CD14-positive monocyte (primary cell): ENCODE data around the gene TMEM235. TPM values are rescaled to one million over a fixed set of nuclear protein-coding genes. Genes with fewer than 3 reads are reported as not detected.

Source experiments
- DNase-seq, 3 donors: peaks; one replicate each; pipeline ENCODE4 v3.0.0-alpha.2; 2011 to 2022
- H2AFZ ChIP-seq: 2 replicates; pipeline ENCODE4 v1.6.0; 2012; ENCODE audit warnings: mild to moderate bottlenecking, low read depth, low read length, inconsistent platforms; ENCODE audit not compliant: insufficient read depth, poor library complexity, severe bottlenecking
- H3K27ac ChIP-seq, 2 donors: 1 replicate in 1 of 2; 2 replicates in 1 of 2; pipeline ENCODE4 v1.5.1; 2012 to 2013; ENCODE audit warnings: low read length in 2 of 2, control low read depth in 1 of 2, inconsistent platforms in 1 of 2, low read depth in 1 of 2, mild to moderate bottlenecking in 1 of 2
- H3K27me3 ChIP-seq, 2 donors: one replicate each; pipeline versions ENCODE4 v1.6.0 to v1.6.1; 2011 to 2013; ENCODE audit warnings: low read length in 2 of 2; ENCODE audit not compliant: control insufficient read depth in 2 of 2, insufficient read depth in 2 of 2
- H3K36me3 ChIP-seq, 2 donors: replicated peaks in 1 of 2; 1 replicate in 1 of 2; 2 replicates in 1 of 2; pipeline versions ENCODE4 v1.5.1 to v1.6.1; 2012 to 2013; ENCODE audit warnings: low read length in 2 of 2, control low read depth in 1 of 2, inconsistent platforms in 1 of 2, mild to moderate bottlenecking in 1 of 2; ENCODE audit not compliant: insufficient read depth in 2 of 2, control insufficient read depth in 1 of 2
- H3K4me1 ChIP-seq, 2 donors: 1 replicate in 1 of 2; 2 replicates in 1 of 2; pipeline versions ENCODE4 v1.5.1 to v1.6.1; 2012 to 2013; ENCODE audit warnings: low read length in 2 of 2, control low read depth in 1 of 2, inconsistent platforms in 1 of 2, mild to moderate bottlenecking in 1 of 2, moderate library complexity in 1 of 2; ENCODE audit not compliant: insufficient read depth in 2 of 2, control insufficient read depth in 1 of 2
- H3K4me2 ChIP-seq: replicated peaks from 2 replicates; pipeline ENCODE3; 2012; ENCODE audit warnings: low read length, moderate library complexity, mild to moderate bottlenecking; ENCODE audit not compliant: poor library complexity, severe bottlenecking; ENCODE audit errors: extremely low read depth
- H3K4me3 ChIP-seq, 3 experiments: fragments of 200-600 bp in 1 of 3; sonication (generic) in 1 of 3; replicated peaks in 1 of 3; 1 replicate in 2 of 3; 2 replicates in 1 of 3; pipeline ENCODE4 v1.5.1; 2011 to 2013; ENCODE audit warnings: low read length in 3 of 3, mild to moderate bottlenecking in 3 of 3, control low read depth in 2 of 3, low read depth in 2 of 3, inconsistent platforms in 1 of 3, moderate library complexity in 1 of 3
- H3K79me2 ChIP-seq: 2 replicates; pipeline ENCODE4 v1.6.0; 2012; ENCODE audit warnings: mild to moderate bottlenecking, control low read depth, inconsistent platforms, low read length, moderate library complexity; ENCODE audit not compliant: insufficient read depth
- H3K9ac ChIP-seq: 2 replicates; pipeline ENCODE4 v1.6.0; 2017; ENCODE audit warnings: low read length, mild to moderate bottlenecking; ENCODE audit not compliant: insufficient read depth, poor library complexity, severe bottlenecking
- H3K9me3 ChIP-seq, 2 donors: replicated peaks in 1 of 2; 1 replicate in 1 of 2; 2 replicates in 1 of 2; pipeline versions ENCODE4 v1.5.1 to v1.6.1; 2012 to 2013; ENCODE audit warnings: low read length in 2 of 2, control low read depth in 1 of 2; ENCODE audit not compliant: control insufficient read depth in 1 of 2, insufficient read depth in 1 of 2
- H4K20me1 ChIP-seq: 2 replicates; pipeline ENCODE4 v1.6.0; 2012; ENCODE audit warnings: mild to moderate bottlenecking, low read length, control low read depth, moderate library complexity; ENCODE audit not compliant: insufficient read depth
- H3K27ac Mint-ChIP-seq, 7 donors: one replicate each; pipeline ENCODE4 v1.8.0; 2020; ENCODE audit warnings: mild to moderate bottlenecking in 7 of 7, mixed read lengths in 7 of 7, moderate library complexity in 6 of 7, inconsistent platforms in 2 of 7
- H3K27me3 Mint-ChIP-seq, 3 donors: one replicate each; pipeline ENCODE4 v1.8.0; 2021 to 2022; ENCODE audit warnings: low read depth in 3 of 3, mild to moderate bottlenecking in 3 of 3, mixed read lengths in 3 of 3, moderate library complexity in 3 of 3, inconsistent platforms in 1 of 3
- H3K36me3 Mint-ChIP-seq, 2 donors: one replicate each; pipeline ENCODE4 v1.8.0; 2020; ENCODE audit warnings: mixed read lengths in 2 of 2, inconsistent platforms in 1 of 2, mild to moderate bottlenecking in 1 of 2
- H3K4me1 Mint-ChIP-seq: one replicate; pipeline ENCODE4 v1.8.0; 2020; ENCODE audit warnings: mild to moderate bottlenecking, mixed read lengths
- H3K4me3 Mint-ChIP-seq, 2 donors: one replicate each; pipeline ENCODE4 v1.8.0; 2020; ENCODE audit warnings: mild to moderate bottlenecking in 2 of 2, mixed read lengths in 2 of 2, moderate library complexity in 1 of 2
- H3K9me3 Mint-ChIP-seq, 7 donors: one replicate each; pipeline ENCODE4 v1.8.0; 2020 to 2022; ENCODE audit warnings: mixed read lengths in 7 of 7, mild to moderate bottlenecking in 6 of 7, moderate library complexity in 6 of 7, inconsistent platforms in 2 of 7
- CTCF ChIP-seq: fragments of 200-600 bp; IDR thresholded peaks from one replicate; pipeline ENCODE4 v1.8.0; 2022; ENCODE audit warnings: antibody characterized with exemption, mild to moderate bottlenecking
- WGBS: methylation state at CpG from one replicate; pipeline ENCODE4 v1.1.5; 2013; ENCODE audit warnings: missing lambda C conversion rate; ENCODE audit not compliant: insufficient coverage; 5-methylcytosine and 5-hydroxymethylcytosine counted together
- intact Hi-C, 2 donors: fragments of 100-400 bp; cut with micrococcal nuclease; formaldehyde crosslinking; loops; one replicate each; pipeline versions ENCODE4 v1.15.0 to v1.15.1; 2023
- polyA plus RNA-seq, 3 donors: library from polyadenylated mRNA; depleted of rRNA in 1 of 3; unstranded in 2 of 3; stranded (reverse) in 1 of 3; fragments of 300-500 nt in 2 of 3; fragments of >200 nt in 1 of 3; fragmentation: Illumina TruSeq in 2 of 3; gene quantifications; 1 replicate in 2 of 3; 2 replicates in 1 of 3; pipeline ENCODE4 v1.2.3, GENCODE V29; 2012 to 2021

The TMEM235 gene
- polyA plus RNA-seq, 3 donors = not detected

GRCh38 chr17:78235885-78236284 lies 4.5 kb downstream of the TMEM235 start:
- Mint-ChIP-seq H3K4me1 (peaks cover 4% of the 10 kb centered on the region), H3K27me3 (peaks cover 28 to 32% (median 28%) of the 10 kb centered on the region in 3 donors), H3K36me3 (peaks cover 0 to 2% of the 10 kb centered on the region in 2 donors), H3K9me3 (peaks cover 0 to 10% (median 4%) of the 10 kb centered on the region in 7 donors), H3K4me3 (no peak overlapping the region), H3K27ac (no peak overlapping the region)
- TF ChIP-seq CTCF = no peak
- no peak overlapping the region for H3K4me2 ChIP-seq
- H3K9ac ChIP-seq = no peak overlapping the region
- peaks cover 0 to 6% of the 10 kb centered on the region in 2 donors for H3K4me1 ChIP-seq
- H3K36me3 ChIP-seq = no peaks in the 10 kb centered on the region
- intact Hi-C loops = no loop called here
- H3K27ac ChIP-seq = no peak overlapping the region
- no peaks in the 10 kb centered on the region for H4K20me1 ChIP-seq
- no peak overlapping the region for H2AFZ ChIP-seq
- no CpG with 5 or more reads among the region's 8 CpGs for WGBS
- H3K4me3 ChIP-seq = no peak overlapping the region
- no peaks in the 10 kb centered on the region for H3K79me2 ChIP-seq
- peaks cover 11 to 21% of the 10 kb centered on the region in 2 donors for H3K27me3 ChIP-seq
- H3K9me3 ChIP-seq = peaks cover 0 to 10% of the 10 kb centered on the region in 2 donors
- no peak for DNase-seq

- H3K36me3 ChIP-seq = no peaks in the 10 kb centered on the region
- Mint-ChIP-seq H3K4me1 (peaks cover 4% of the 10 kb centered on the region), H3K9me3 (peaks cover 0 to 6% (median 1%) of the 10 kb centered on the region in 7 donors), H3K27me3 (peaks cover 21 to 26% (median 22%) of the 10 kb centered on the region in 3 donors), H3K36me3 (peaks cover 0 to 2% of the 10 kb centered on the region in 2 donors), H3K4me3 (no peak overlapping the region), H3K27ac (no peak overlapping the region)
- 97% methylated on average over 19 of the region's 20 CpGs for WGBS
- H3K9ac ChIP-seq = no peak overlapping the region
- no peak overlapping the region for H2AFZ ChIP-seq
- peaks cover 0 to 6% of the 10 kb centered on the region in 2 donors for H3K4me1 ChIP-seq
- H3K4me2 ChIP-seq = no peak overlapping the region
- H3K4me3 ChIP-seq = no peak overlapping the region
- DNase-seq = no peak
- H3K9me3 ChIP-seq = peaks cover 0 to 5% of the 10 kb centered on the region in 2 donors
- intact Hi-C loops = no loop called here
- no peak overlapping the region for H3K27ac ChIP-seq
- no peaks in the 10 kb centered on the region for H3K79me2 ChIP-seq
- peaks cover 9 to 15% of the 10 kb centered on the region in 2 donors for H3K27me3 ChIP-seq
- H4K20me1 ChIP-seq = no peaks in the 10 kb centered on the region
- no peak for TF ChIP-seq CTCF
These were observed 5.1 kb downstream of the TMEM235 start for GRCh38 chr17:78236362-78237127.
